ENCODE measurements around the gene CAPN9.
"Not testable (repeated sequence)": the region's sequence is repeated elsewhere in the genome, so short reads cannot be mapped to it uniquely, and the experiment has no call there.

CAPN9 gene

DNA sequence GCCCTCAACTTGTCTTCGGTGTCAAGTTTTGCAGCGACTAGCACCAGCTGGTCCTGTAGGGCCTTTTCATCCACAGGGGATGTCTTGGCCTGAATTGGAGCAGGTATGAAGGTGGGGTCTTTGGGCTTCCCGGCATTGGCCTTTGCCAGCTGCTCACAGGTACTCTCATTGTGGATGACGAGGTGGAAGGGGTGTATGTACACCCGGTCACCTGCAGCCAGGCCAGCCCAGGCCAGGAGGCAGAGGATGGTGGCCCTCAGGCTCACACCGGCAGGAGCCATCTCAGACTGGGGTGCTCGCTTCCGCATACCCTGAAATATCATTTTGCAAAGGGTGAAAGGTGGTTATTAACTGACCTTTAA, 36.7 kb upstream of the CAPN9 start:
- no peak for DNase-seq (ENCODE audit: low read depth, low spot score)

DNA sequence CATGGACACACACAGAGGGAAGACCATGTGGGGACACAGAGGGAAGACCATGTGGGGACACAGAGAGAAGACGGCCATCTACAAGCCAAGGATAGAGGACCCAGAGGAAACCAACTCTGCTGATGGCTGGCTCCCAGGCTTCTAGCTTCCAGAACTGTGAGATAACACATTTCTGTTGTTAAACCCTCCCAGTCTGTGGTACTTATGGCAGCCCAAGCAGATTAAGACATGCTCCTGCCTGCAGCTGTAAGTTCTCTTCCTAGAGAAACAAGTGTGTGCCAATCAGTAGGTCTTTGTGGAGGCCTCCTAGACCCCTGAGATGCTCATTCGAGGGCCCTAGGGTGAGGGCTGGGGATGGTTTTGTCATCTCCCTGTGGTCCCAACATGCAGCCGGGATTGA, 35.9 kb upstream of the CAPN9 start:
- no peak for DNase-seq (ENCODE audit: low read depth, low spot score)

DNA sequence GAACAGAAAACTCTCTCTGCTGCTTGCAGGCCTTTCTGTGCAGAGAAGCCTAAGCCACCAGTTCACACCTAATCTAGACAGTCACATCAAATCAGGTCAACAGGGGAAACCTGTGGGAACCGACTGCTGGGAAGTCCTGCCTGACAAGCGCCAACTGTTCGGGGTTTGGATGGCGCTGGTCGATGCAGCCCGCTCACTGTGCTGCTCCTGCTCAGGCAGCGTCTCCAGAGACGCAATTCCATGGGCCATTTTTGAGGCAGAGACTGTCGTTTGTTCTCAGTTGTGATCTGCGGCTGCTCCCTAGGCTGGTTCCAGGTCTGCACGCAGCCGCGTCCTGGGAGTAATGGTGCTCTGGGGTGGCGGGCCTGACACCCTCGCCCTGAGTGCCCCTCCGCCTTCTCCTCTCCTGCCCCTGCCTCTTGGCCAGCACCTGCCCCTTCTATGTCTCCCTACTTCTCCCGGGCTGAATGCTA, 34.7 kb upstream of the CAPN9 start:
- no peak for DNase-seq (ENCODE audit: low read depth, low spot score)

DNA sequence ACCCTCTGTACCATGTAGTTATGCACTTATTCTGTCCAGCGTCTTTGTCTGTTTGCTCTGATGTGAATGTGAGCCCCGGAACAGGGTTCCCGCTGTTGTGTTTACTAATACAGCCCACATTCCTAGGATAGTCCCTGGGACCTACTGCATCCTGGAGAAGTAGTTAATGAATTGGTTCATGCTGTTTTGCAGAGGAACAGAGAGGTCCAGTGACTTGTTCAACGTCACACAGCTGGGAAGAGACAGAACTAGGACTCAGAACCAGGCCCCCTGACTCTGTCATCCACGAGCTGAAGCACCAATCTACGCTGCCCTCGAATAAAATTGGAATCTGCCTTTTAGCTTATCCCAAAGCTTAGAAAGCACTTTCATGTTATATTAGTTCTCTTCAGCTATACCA, 34.0 kb upstream of the CAPN9 start:
- no peak for DNase-seq (ENCODE audit: low read depth, low spot score)

DNA sequence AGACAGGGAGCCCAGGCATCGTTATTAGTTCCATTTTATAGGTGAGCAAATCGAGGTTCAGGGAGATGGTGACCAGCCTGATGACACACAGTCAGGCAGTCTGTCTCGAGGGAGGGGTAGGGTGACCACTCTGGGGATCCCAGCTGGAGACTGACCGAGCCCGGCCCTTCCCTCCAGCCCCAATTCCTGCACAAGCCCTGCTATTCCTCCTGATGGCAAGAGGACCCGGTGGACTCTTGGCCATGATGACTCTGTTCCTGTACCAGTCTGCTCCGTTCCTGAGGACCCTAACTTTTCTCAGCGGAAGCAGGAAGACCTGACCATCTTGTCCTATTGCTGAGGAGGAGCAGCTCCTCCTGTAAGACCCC, 33.7 kb upstream of the CAPN9 start:
- DNase-seq (ENCODE audit: low read depth, low spot score) = no peak

DNA sequence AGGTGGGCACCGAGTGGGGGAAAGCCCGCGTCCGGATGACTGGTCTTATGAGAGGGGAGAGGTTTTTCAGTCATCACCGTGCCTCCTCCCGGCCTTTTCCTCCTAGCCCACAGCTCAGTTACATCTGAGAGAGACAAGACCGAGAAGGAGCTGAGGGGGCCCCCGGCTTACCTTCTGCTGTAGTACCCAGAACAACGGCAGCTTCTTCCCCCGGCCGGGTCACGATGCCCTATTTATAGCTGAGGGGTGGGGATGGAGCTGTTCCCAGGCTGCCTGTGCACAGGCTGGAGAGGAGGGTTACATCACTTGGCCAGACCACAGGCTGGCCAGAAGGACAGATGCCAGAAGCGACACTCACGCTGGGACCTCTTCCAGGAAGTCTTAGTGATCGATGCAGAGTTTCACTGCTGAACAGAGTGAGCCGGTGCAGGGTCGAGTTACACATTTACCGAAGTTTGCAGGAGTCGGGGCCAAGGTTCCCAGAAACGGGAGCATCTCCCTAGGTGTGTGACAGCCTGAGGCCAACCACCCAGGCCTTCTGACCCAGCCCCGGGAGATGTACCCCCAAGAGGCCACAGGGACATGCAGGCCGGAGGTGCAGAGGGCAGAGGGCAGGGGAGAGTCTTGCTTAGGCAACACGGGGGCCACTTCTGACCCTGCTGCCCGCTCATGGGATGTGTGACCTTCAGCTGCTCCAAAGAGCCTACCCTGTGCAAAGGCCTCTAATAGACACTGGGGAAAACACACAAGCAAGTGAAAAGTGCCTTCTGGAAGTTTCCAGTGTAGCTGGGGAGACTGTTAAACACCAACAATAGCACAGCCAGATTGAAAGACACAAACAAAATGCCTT, 33.0 kb upstream of the CAPN9 start, which contains the start of gene AGT:
TSS of gene AGT (minus strand) at position 208 of the 850 bp plus-strand sequence. CDS start 3,299 bp downstream, outside the sequence.
- DNase-seq (ENCODE audit: low read depth, low spot score) = no peak

GRCh38 chr1:230715510-230715909, 31.7 kb upstream of the CAPN9 start:
- DNase-seq (ENCODE audit: low read depth, low spot score) = no peak

GRCh38 chr1:230716453-230716852, 30.7 kb upstream of the CAPN9 start:
- DNase-seq (ENCODE audit: low read depth, low spot score) = not testable (repeated sequence)

GRCh38 chr1:230717251-230717650, 29.9 kb upstream of the CAPN9 start:
- no peak for DNase-seq (ENCODE audit: low read depth, low spot score)

DNA sequence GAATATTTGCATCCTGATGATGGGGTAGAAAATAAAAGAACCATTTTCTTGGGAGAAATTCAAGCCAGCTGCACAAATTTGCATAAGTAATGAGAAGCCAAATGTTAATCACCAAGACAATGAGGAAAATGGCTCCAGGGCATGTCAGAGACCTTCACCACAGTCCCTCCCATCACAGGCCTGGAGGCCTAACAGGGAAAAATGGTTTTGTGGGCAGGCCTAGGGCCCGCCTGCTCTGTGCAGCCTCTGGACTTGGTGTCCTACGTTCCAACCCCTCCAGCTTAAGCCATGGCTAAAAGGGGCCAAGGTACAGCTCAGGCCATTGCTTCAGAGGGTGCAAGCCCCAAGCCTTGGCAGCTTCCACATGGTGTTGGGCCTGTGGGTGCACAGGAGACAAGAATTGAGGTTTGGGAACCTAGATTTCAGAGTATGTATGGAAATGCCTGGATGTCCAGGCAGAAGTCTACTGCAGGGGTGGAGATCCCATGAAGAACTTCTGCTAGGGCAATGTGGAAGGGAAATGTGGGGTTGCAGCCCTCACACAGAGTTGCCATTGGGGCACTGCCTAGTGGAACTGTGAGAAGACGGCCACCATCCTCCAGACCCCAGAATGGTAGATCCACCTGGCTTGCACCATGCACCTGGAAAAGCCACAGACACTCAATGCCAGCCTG, 25.2 kb upstream of the CAPN9 start:
- DNase-seq (ENCODE audit: low read depth, low spot score) = not testable (repeated sequence)

GRCh38 chr1:230725256-230726012, 21.8 kb upstream of the CAPN9 start:
- no peak for DNase-seq (ENCODE audit: low read depth, low spot score)

- no peak for DNase-seq (ENCODE audit: low read depth, low spot score)
Measured at GRCh38 chr1:230728710-230729392, 18.3 kb upstream of the CAPN9 start.

DNA sequence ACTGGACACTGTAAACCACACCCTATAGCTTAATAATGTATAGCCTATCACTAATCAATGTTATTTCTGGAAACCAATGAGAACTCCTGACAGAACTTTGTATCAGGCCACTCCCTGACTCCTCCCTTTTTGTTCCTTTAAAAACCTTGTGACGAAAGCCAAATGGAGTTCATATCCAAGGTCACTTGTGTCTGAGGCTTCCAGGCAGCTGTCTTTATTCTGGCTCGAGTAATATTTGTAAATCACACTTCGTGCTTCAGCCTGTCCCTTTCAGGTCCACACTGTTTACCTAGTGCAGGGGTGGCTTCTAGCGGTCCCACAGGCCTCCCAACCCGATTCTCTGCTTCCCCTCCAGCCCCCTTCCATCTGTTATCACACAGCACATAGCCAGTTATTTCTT, 16.2 kb upstream of the CAPN9 start:
- DNase-seq (ENCODE audit: low read depth, low spot score) = no peak

DNA sequence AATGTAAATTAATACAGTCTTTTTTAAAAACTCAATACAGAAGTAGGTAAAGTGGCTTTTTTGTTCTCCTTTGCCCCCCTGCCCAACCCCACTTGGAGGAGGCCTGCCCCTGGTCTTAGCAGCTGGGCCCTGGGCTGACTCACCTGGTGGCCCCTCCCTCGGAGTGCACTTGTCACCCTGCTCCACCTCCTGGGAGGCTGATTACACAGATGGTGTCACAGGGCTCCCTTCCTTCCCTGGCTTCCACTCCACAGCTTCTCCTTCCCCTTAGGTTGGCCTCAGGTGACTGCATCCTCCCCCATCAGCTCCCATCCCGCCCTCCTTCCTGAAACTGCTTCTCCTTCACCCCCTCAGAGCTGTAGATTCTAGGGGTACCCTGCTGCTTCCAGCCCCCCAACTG, 11.7 kb upstream of the CAPN9 start:
- no peak for DNase-seq (ENCODE audit: low read depth, low spot score)

DNA sequence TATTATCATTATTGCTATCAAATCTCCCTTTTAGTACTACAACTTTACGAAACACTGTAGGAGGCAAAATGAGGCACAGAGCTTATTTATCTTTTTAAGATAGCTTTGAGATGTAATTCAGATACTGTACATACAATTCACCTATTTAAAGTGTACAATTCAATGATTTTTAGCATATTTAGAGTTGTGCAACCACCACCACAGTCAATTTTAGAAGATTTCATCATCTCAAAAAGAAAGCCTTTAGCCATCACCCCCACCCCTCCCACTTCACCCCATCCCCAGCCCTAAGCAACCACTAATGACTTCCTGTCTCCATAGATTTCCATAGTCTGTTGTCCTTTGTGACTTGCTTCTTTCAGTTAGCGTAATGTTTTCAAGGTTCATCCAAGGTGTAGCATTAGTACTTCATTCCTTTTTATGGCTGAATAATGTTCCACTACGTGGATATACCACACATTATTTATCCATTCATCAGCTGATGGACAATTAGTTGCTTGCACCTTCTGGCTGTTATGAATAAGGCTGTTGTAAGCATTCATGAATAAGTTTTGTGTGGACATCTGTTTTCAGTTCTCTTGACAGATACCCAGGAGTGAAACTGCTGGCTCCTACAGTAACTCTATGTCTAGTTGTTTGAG, 9.4 kb upstream of the CAPN9 start:
- no peak for DNase-seq (ENCODE audit: low read depth, low spot score)

DNA sequence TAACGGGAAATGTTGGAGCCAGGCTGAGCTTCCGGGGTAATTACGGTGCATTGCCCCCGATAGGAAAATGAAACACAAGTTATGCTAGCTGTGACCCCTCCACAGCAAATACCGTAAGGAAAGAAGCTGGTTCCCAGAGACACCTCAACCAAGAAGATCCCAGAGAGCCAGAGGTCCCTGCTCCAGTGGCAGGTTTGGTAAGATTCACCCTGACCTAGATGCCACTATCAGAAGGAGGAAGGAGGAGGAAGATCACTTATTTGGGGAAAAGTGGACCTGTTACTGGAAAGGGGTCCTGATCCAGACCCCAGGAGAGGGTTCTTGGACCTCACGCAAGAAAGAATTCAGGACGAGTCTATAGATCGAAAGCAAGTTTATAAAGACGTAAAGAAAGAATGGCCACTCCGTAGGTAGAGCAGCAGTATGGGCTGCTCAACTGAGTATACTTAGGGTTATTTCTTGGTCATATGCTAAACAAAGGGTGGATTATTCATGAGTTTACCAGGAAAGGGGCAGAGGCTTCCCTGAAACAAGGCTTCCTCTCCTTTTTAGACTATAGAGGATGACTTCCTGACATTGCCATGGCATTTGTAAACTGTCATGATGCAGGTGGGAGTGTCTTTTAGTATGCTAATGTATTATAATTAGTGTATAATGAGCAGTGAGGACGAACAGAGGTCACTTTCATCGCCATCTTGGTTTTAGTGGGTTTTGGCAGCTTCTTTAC, 7.5 kb upstream of the CAPN9 start:
- no peak for DNase-seq (ENCODE audit: low read depth, low spot score)

DNA sequence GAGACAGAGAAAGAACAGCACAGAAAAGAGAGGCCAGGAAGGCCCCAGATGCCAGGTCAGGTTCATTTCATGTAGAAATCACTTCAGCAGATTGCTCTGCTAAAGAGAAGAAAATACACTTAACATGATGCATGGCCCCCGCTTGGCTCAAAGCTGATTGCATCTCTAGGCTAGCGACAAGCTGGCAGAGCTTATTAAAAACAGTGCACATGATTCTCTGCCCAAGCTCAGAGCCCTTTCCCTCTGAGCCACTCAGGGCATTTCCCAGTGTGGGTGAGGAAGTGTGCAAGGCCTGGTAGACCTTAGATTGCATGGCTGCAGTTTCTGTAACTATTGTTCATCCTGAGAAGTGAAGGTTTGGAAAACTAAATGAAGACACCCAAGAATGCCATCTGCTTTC, 3.3 kb upstream of the CAPN9 start:
- DNase-seq (ENCODE audit: low read depth, low spot score) = no peak

DNA sequence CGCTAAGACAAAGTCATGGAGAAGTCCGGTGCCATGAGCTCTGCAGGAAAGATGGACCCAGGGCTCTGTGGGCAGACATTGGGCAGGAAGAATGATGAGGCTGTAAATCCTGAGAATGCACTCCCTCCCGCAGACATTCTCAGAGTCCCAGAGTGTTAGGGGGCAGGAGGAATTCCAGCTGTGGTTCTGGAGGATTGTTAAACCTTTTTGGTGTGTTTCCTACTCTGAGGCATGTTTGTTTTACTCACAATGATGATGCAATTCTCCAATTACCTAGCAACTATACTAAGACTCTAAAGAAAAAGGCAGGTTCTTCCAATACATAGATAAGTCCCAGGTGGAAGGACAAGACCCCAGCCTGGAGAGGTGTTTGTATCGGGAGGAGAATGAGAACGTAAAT, 2.8 kb upstream of the CAPN9 start:
- no peak for DNase-seq (ENCODE audit: low read depth, low spot score)

GRCh38 chr1:230745071-230745470, 2.1 kb upstream of the CAPN9 start:
- DNase-seq (ENCODE audit: low read depth, low spot score) = no peak

- no peak for DNase-seq (ENCODE audit: low read depth, low spot score)
Measured at GRCh38 chr1:230746617-230747016, 571 bp upstream of the CAPN9 start.
